Mucosa of gallbladder (tissue), 1 donor: ENCODE measurements around the gene IARS2. TPM values are rescaled to one million over a fixed set of nuclear protein-coding genes. Genes with fewer than 3 reads are reported as not detected.
"Not testable (repeated sequence)": the region's sequence is repeated elsewhere in the genome, so short reads cannot be mapped to it uniquely, and the experiment has no call there.

Experiments used
- DNase-seq: peaks from one replicate; pipeline ENCODE4 v3.0.0-alpha.2; 2020; ENCODE audit warnings: low spot score
- total RNA-seq: library from RNA; stranded (reverse); gene quantifications from one replicate; pipeline ENCODE4 v1.2.1, GENCODE V29; 2021
- donor health status: DM: no; HTN: no; CAD: no.

IARS2 gene
- total RNA-seq, 1 donor from 2014 or later = 55.7 TPM

GRCh38 chr1:220164517-220164916, 70.6 kb downstream of the IARS2 start:
- DNase-seq = no peak

- no peak for DNase-seq
Measured at GRCh38 chr1:220166853-220167252, 72.9 kb downstream of the IARS2 start.

GRCh38 chr1:220169887-220170286, 76.0 kb downstream of the IARS2 start:
- DNase-seq = not testable (repeated sequence)

- no peak for DNase-seq
Measured at GRCh38 chr1:220170836-220171526, 77.0 kb downstream of the IARS2 start.

- no peak for DNase-seq
Measured at GRCh38 chr1:220176540-220176939, 82.6 kb downstream of the IARS2 start.

GRCh38 chr1:220182111-220182510, 88.2 kb downstream of the IARS2 start:
- no peak for DNase-seq

- DNase-seq = no peak
Measured at GRCh38 chr1:220182656-220183055, 88.7 kb downstream of the IARS2 start.

GRCh38 chr1:220184506-220184905, 90.6 kb downstream of the IARS2 start:
- DNase-seq = no peak

- no peak for DNase-seq
Measured at GRCh38 chr1:220186752-220187151, 92.8 kb downstream of the IARS2 start.

- DNase-seq = no peak
Measured at GRCh38 chr1:220188538-220188937, 94.6 kb downstream of the IARS2 start.

GRCh38 chr1:220189750-220190347, 95.9 kb downstream of the IARS2 start:
- DNase-seq = no peak

GRCh38 chr1:220195701-220196100, 101.8 kb downstream of the IARS2 start:
- DNase-seq = no peak

Other genes with a start within 250 kb of the IARS2 start
- 5.5 TPM for gene SLC30A10, start 165.6 kb upstream of the IARS2 start, total RNA-seq
- gene EPRS1, start 47.6 kb upstream of the IARS2 start, total RNA-seq = 67.7 TPM
- gene BPNT1, start 4.3 kb upstream of the IARS2 start, total RNA-seq = 48.7 TPM
- 36.3 TPM for gene RAB3GAP2, start 178.3 kb downstream of the IARS2 start, total RNA-seq